Measurements from ENCODE around the gene MFRP. TPM values are rescaled to one million over a fixed set of nuclear protein-coding genes. Genes with fewer than 3 reads are reported as not detected.

MFRP gene
- total RNA-seq, 1 experiment from 2014 or later: not detected

- H3K9me3 ChIP-seq (ENCODE audit: control insufficient read depth, insufficient read depth, low read depth, low read length): no peaks in the 10 kb centered on the region
- in situ Hi-C loops (cut with HindIII; ENCODE audit: low pct_unique_long_range_greater_than_20kb, low sequenced_read_pairs) (no loop called here), intact Hi-C loops (cut with micrococcal nuclease; ENCODE audit: unreplicated experiment) (loop anchor here (5.0 kb wide), 1 partner anchor 91 kb away; no protein-coding TSS in a partner anchor)
- H3K36me3 ChIP-seq (ENCODE audit: control insufficient read depth, insufficient read depth, low read length): no peaks in the 10 kb centered on the region
- no peaks in the 10 kb centered on the region for H3K27me3 ChIP-seq (ENCODE audit: control insufficient read depth, insufficient read depth, low read length)
- CTCF ChIA-PET: interaction anchor here (0.6 to 1.6 kb wide), 4 partner anchors 25 to 200 kb away, joined by 3 to 7 read pairs (median 4); no protein-coding TSS in a partner anchor
- H3K4me3 ChIP-seq (ENCODE audit: low read depth in 2 of 2, low read length in 2 of 2): peak within 1 kb of the TSS; percentile 56 to 86
- H3K4me1 ChIP-seq (ENCODE audit: control insufficient read depth, insufficient read depth, low read length): peaks cover 7% of the 10 kb centered on the region
- POLR2A ChIA-PET: interaction anchor here (0.6 to 1.0 kb wide), 2 partner anchors 32 to 274 kb away, joined by 3 to 4 read pairs; partner anchors contain the start of gene C2CD2L
- no TSS peak for BruUV-seq (replicated peaks)
- peak within 1 kb of the TSS; percentile 57 for H3K27ac ChIP-seq (ENCODE audit: low read length)
- peak; percentile 78 for DNase-seq (ENCODE audit: low read depth, low spot score)
- TF ChIP-seq CTCF (IDR thresholded peaks at IDR 0.05): peak; percentile 99
- TF ChIP-seq POLR2AphosphoS5 (IDR thresholded peaks at IDR 0.05; ENCODE audit: low read depth, low read length): 0 out of 2 replicates have a peak, but pooled peaks have one; percentile 35
- TF ChIP-seq SIN3A (IDR thresholded peaks at IDR 0.05; ENCODE audit: borderline replicate concordance, insufficient read depth, low read depth, low read length): peak; percentile 100
- 0 out of 2 replicates have a peak, but pooled peaks have one; percentile 13 for TF ChIP-seq TCF7L2 (IDR thresholded peaks at IDR 0.05; ENCODE audit: low read depth, low read length)
- no peak for TF ChIP-seq REST (IDR thresholded peaks at IDR 0.05; ENCODE audit: insufficient read depth in 1 of 2, low read depth in 2 of 2, low read length in 1 of 2)
- ATAC-seq: peak; percentile 99
These were observed 34.9 kb upstream of the MFRP start, which contains the start of gene USP2 for GRCh38 chr11:119381181-119381988. USP2 (minus strand) TSS chr11:119381690; CDS start chr11:119373480, 8,210 bp downstream.

GRCh38 chr11:119380827-119381180 lies 34.3 kb upstream of the MFRP start:
- intact Hi-C loops (cut with micrococcal nuclease; ENCODE audit: unreplicated experiment): loop anchor here (5.0 kb wide), 1 partner anchor 91 kb away; no protein-coding TSS in a partner anchor
- Histone ChIP-seq H3K36me3 (ENCODE audit: control insufficient read depth, insufficient read depth, low read length) (no peaks in the 10 kb centered on the region), H3K27me3 (ENCODE audit: control insufficient read depth, insufficient read depth, low read length) (no peaks in the 10 kb centered on the region), H3K4me1 (ENCODE audit: control insufficient read depth, insufficient read depth, low read length) (peaks cover 11% of the 10 kb centered on the region), H3K4me3 (ENCODE audit: low read depth in 2 of 2, low read length in 2 of 2) (peak overlapping the region; percentile 56 to 86), H3K9me3 (ENCODE audit: control insufficient read depth, insufficient read depth, low read depth, low read length) (no peaks in the 10 kb centered on the region), H3K27ac (ENCODE audit: low read length) (no peak overlapping the region)
- POLR2A ChIA-PET: interaction anchor here (1.0 kb wide), 1 partner anchor 274 kb away, joined by 3 read pairs; the partner anchor contains the start of gene C2CD2L
- in situ Hi-C loops (cut with HindIII; ENCODE audit: low pct_unique_long_range_greater_than_20kb, low sequenced_read_pairs): no loop called here
- BruUV-seq (replicated peaks): no TSS peak
- no peak for TF ChIP-seq POLR2AphosphoS5 (IDR thresholded peaks at IDR 0.05; ENCODE audit: low read depth, low read length)
- no peak for TF ChIP-seq TCF7L2 (IDR thresholded peaks at IDR 0.05; ENCODE audit: low read depth, low read length)
- TF ChIP-seq SIN3A (IDR thresholded peaks at IDR 0.05; ENCODE audit: borderline replicate concordance, insufficient read depth, low read depth, low read length): no peak
- no peak for TF ChIP-seq REST (IDR thresholded peaks at IDR 0.05; ENCODE audit: insufficient read depth in 1 of 2, low read depth in 2 of 2, low read length in 1 of 2)
- TF ChIP-seq CTCF (IDR thresholded peaks at IDR 0.05): no peak
- CTCF ChIA-PET: interaction anchor here (0.7 to 1.6 kb wide), 4 partner anchors 8 to 94 kb away, joined by 3 to 7 read pairs (median 4); no protein-coding TSS in a partner anchor
- DNase-seq (ENCODE audit: low read depth, low spot score) (no peak), ATAC-seq (no peak)
